B cell (primary cell): ENCODE measurements around the gene DAAM2. TPM values are rescaled to one million over a fixed set of nuclear protein-coding genes. Genes with fewer than 3 reads are reported as not detected.

Experiments
- ATAC-seq: fragments of 200-7000 bp; cut with Tn5 transposase; one replicate; pipeline ENCODE4 v1.10.0; 2021; ENCODE audit warnings: low read depth, mild to moderate bottlenecking, moderate number of reproducible peaks, moderate library complexity
- CTCF ChIA-PET: fragments of 350-600 bp; sonication (Branson Sonifier 250); formaldehyde crosslinking; loops from one replicate; lab custom pipeline; 2021; ENCODE audit warnings: antibody characterized with exemption, inconsistent platforms; lab: Charles Lee
- POLR2A ChIA-PET: fragments of 350-600 bp; sonication (Branson Sonifier 250); formaldehyde crosslinking; loops from one replicate; lab custom pipeline; 2021; ENCODE audit warnings: antibody characterized with exemption; lab: Charles Lee
- DNase-seq: peaks from one replicate; pipeline ENCODE4 v3.0.0; 2013
- H2AFZ ChIP-seq: 2 replicates; pipeline ENCODE4 v1.6.1; 2012; ENCODE audit warnings: mild to moderate bottlenecking, low read depth, low read length; ENCODE audit not compliant: insufficient read depth, poor library complexity, severe bottlenecking
- H3K27ac ChIP-seq, 2 donors: 1 replicate in 1 of 2; 2 replicates in 1 of 2; pipeline ENCODE4 v1.5.1; 2012 to 2013; ENCODE audit warnings: low read length in 2 of 2, mild to moderate bottlenecking in 2 of 2, moderate library complexity in 1 of 2
- H3K27me3 ChIP-seq, 4 experiments: fragments of 200-600 bp in 1 of 4; sonication (generic) in 1 of 4; replicated peaks in 1 of 4; 1 replicate in 2 of 4; 2 replicates in 2 of 4; pipeline versions ENCODE4 v1.6.1 to v1.7.0; 2013 to 2016; ENCODE audit warnings: low read length in 3 of 4, mild to moderate bottlenecking in 2 of 4, mixed read lengths in 1 of 4, moderate library complexity in 1 of 4; ENCODE audit not compliant: insufficient read depth in 4 of 4, control insufficient read depth in 3 of 4; ENCODE audit errors: control extremely low read depth in 1 of 4
- H3K36me3 ChIP-seq, 2 experiments: replicated peaks in 1 of 2; 1 replicate in 1 of 2; 2 replicates in 1 of 2; pipeline versions ENCODE4 v1.6.1 to v1.7.1; 2013; ENCODE audit warnings: low read length in 1 of 2; ENCODE audit not compliant: insufficient read depth in 2 of 2, control insufficient read depth in 1 of 2; ENCODE audit errors: control extremely low read depth in 1 of 2, extremely low read depth in 1 of 2
- H3K4me1 ChIP-seq, 2 donors: fragments of 200-600 bp in 1 of 2; sonication (generic) in 1 of 2; 1 replicate in 1 of 2; 2 replicates in 1 of 2; pipeline versions ENCODE4 v1.5.1 to v1.6.1; 2013 to 2017; ENCODE audit warnings: low read length in 2 of 2; ENCODE audit not compliant: control insufficient read depth in 2 of 2, insufficient read depth in 2 of 2
- H3K4me2 ChIP-seq: replicated peaks from 2 replicates; pipeline ENCODE3; 2012; ENCODE audit warnings: mild to moderate bottlenecking, low read depth, low read length; ENCODE audit not compliant: poor library complexity, severe bottlenecking
- H3K4me3 ChIP-seq, 5 experiments: fragments of 200-600 bp in 1 of 5; sonication (generic) in 1 of 5; 1 replicate in 3 of 5; 2 replicates in 2 of 5; pipeline versions ENCODE4 v1.5.1 to v1.7.0; 2011 to 2016; ENCODE audit warnings: low read length in 4 of 5, mild to moderate bottlenecking in 4 of 5, low read depth in 2 of 5, control low read depth in 1 of 5, moderate library complexity in 1 of 5; ENCODE audit not compliant: insufficient read depth in 1 of 5; ENCODE audit errors: control extremely low read depth in 1 of 5, extremely low read depth in 1 of 5
- H3K79me2 ChIP-seq: fragments of 200-600 bp; sonication (generic); one replicate; pipeline ENCODE4 v1.6.0; 2016; ENCODE audit warnings: low read length; ENCODE audit not compliant: control insufficient read depth, insufficient read depth
- H3K9ac ChIP-seq: fragments of 200-600 bp; sonication (generic); 2 replicates; pipeline ENCODE4 v1.6.1; 2017; ENCODE audit warnings: mild to moderate bottlenecking, low read length, moderate library complexity
- H3K9me3 ChIP-seq, 3 donors: one replicate each; pipeline versions ENCODE4 v1.6.1 to v1.7.1; 2013; ENCODE audit warnings: low read length in 2 of 3; ENCODE audit not compliant: control insufficient read depth in 2 of 3, insufficient read depth in 1 of 3; ENCODE audit errors: control extremely low read depth in 1 of 3
- H4K20me1 ChIP-seq: 2 replicates; pipeline ENCODE4 v1.6.0; 2012; ENCODE audit warnings: mild to moderate bottlenecking, low read length; ENCODE audit not compliant: insufficient read depth, control insufficient read depth, poor library complexity, severe bottlenecking
- H3K27ac Mint-ChIP-seq: one replicate; pipeline ENCODE4 v1.8.0; 2021; ENCODE audit warnings: mixed read lengths
- H3K27me3 Mint-ChIP-seq: one replicate; pipeline ENCODE4 v1.8.0; 2021; ENCODE audit warnings: mixed read lengths
- H3K4me1 Mint-ChIP-seq: one replicate; pipeline ENCODE4 v1.8.0; 2021; ENCODE audit warnings: mixed read lengths
- H3K4me3 Mint-ChIP-seq: one replicate; pipeline ENCODE4 v1.8.0; 2021; ENCODE audit warnings: mixed read lengths
- H3K9me3 Mint-ChIP-seq: one replicate; pipeline ENCODE4 v1.8.0; 2022; ENCODE audit warnings: mixed read lengths; ENCODE audit not compliant: insufficient read depth
- CTCF ChIP-seq: fragments of 200-600 bp; IDR thresholded peaks from one replicate; pipeline ENCODE4 v1.8.0; 2022; ENCODE audit warnings: antibody characterized with exemption, mild to moderate bottlenecking
- EZH2 ChIP-seq: IDR thresholded peaks from 2 replicates; pipeline ENCODE4 v1.6.1; 2012; ENCODE audit warnings: borderline replicate concordance, low read depth, mild to moderate bottlenecking, moderate library complexity, low read length; ENCODE audit not compliant: insufficient read depth, poor library complexity, severe bottlenecking
- WGBS: methylation state at CpG from one replicate; pipeline ENCODE4 v1.1.5; 2013; ENCODE audit warnings: missing lambda C conversion rate; ENCODE audit not compliant: insufficient coverage; 5-methylcytosine and 5-hydroxymethylcytosine counted together
- intact Hi-C: fragments of 100-400 bp; cut with micrococcal nuclease; formaldehyde crosslinking; loops from one replicate; pipeline ENCODE4 v1.10.0; 2022
- polyA plus RNA-seq: library from polyadenylated mRNA; depleted of rRNA; stranded (reverse); fragments of >200 nt; gene quantifications from 2 replicates; pipeline ENCODE4 v1.2.3, GENCODE V29; 2012
- total RNA-seq, 2 donors: library from RNA; stranded (reverse); fragments of 120-200 nt in 1 of 2; gene quantifications; 1 replicate in 1 of 2; 2 replicates in 1 of 2; pipeline versions ENCODE4 v1.2.3 to v1.2.4, GENCODE V29; 2013 to 2022

Gene DAAM2
- total and polyA plus RNA-seq, 2 donors (not counting 1 experiment from before 2014, with no cell fraction given): not detected

- H4K20me1 ChIP-seq: no peaks in the 10 kb centered on the region
- ATAC-seq (peak; percentile 56), DNase-seq (peak; percentile 5)
- no peak within 1 kb of the TSS for H3K27ac ChIP-seq
- H3K27me3 ChIP-seq: peaks cover 0 to 25% (median 20%) of the 10 kb centered on the region in 4 experiments
- intact Hi-C loops: no loop called here
- peaks cover 0 to 10% (median 0%) of the 10 kb centered on the region in 3 donors for H3K9me3 ChIP-seq
- H3K4me2 ChIP-seq: peak within 1 kb of the TSS; percentile 53
- no peaks in the 10 kb centered on the region for H3K9me3 Mint-ChIP-seq
- CTCF ChIA-PET: no interaction called here
- TF ChIP-seq EZH2: no peak
- TF ChIP-seq CTCF: no peak
- peak within 1 kb of the TSS; percentile 76 for H3K4me3 Mint-ChIP-seq
- H3K27ac Mint-ChIP-seq: no peak within 1 kb of the TSS
- POLR2A ChIA-PET: no interaction called here
- 8% methylated on average over 45 of the region's 46 CpGs for WGBS
- peaks cover 5% of the 10 kb centered on the region for H3K4me1 Mint-ChIP-seq
- no peaks in the 10 kb centered on the region for H3K79me2 ChIP-seq
- no peak within 1 kb of the TSS for H3K9ac ChIP-seq
- peaks cover 50% of the 10 kb centered on the region for H3K27me3 Mint-ChIP-seq
- H3K4me1 ChIP-seq: peaks cover 0 to 4% of the 10 kb centered on the region in 2 donors
- peak within 1 kb of the TSS; percentile 41 for H2AFZ ChIP-seq
- H3K36me3 ChIP-seq: no peaks in the 10 kb centered on the region
- peak within 1 kb of the TSS in 3 of 5 experiments; percentile 18 to 32 (median 19) for H3K4me3 ChIP-seq
Measured at GRCh38 chr6:39934131-39934757, 142.1 kb downstream of the DAAM2 start, which contains the start of gene MOCS1. Gene MOCS1, minus strand, starts transcription at chr6:39934462. Its CDS starts 45 bp downstream, at chr6:39934417.

GRCh38 chr6:39935241-39935640, 143.1 kb downstream of the DAAM2 start:
- CTCF ChIA-PET: no interaction called here

More at GRCh38 chr6:39935241-39935640, 143.1 kb downstream of the DAAM2 start:
- TF ChIP-seq EZH2 (no peak), CTCF (no peak)
- 80% methylated on average over 1 of the region's 2 CpGs for WGBS
- ATAC-seq (no peak), DNase-seq (no peak)
- Histone ChIP-seq H3K9ac (no peak overlapping the region), H3K9me3 (peaks cover 0 to 10% (median 0%) of the 10 kb centered on the region in 3 donors), H3K4me2 (no peak overlapping the region), H2AFZ (no peak overlapping the region), H3K4me1 (peaks cover 0 to 4% of the 10 kb centered on the region in 2 donors), H3K27me3 (peaks cover 0 to 25% (median 20%) of the 10 kb centered on the region in 4 experiments), H3K36me3 (no peaks in the 10 kb centered on the region), H3K4me3 (no peak overlapping the region), H4K20me1 (no peaks in the 10 kb centered on the region), H3K79me2 (no peaks in the 10 kb centered on the region), H3K27ac (no peak overlapping the region)
- peaks cover 5% of the 10 kb centered on the region for H3K4me1 Mint-ChIP-seq
- intact Hi-C loops: no loop called here
- POLR2A ChIA-PET: no interaction called here
- no peak overlapping the region for H3K27ac Mint-ChIP-seq
- peaks cover 50% of the 10 kb centered on the region for H3K27me3 Mint-ChIP-seq
- no peak overlapping the region for H3K4me3 Mint-ChIP-seq
- H3K9me3 Mint-ChIP-seq: no peaks in the 10 kb centered on the region
